ENCODE measurements around the gene PTBP3.
A peak's percentile ranks its signal among the peaks of the same experiment; 100 is the strongest.
"Not testable (repeated sequence)": the region's sequence is repeated elsewhere in the genome, so short reads cannot be mapped to it uniquely, and the experiment has no call there.

The PTBP3 gene

DNA sequence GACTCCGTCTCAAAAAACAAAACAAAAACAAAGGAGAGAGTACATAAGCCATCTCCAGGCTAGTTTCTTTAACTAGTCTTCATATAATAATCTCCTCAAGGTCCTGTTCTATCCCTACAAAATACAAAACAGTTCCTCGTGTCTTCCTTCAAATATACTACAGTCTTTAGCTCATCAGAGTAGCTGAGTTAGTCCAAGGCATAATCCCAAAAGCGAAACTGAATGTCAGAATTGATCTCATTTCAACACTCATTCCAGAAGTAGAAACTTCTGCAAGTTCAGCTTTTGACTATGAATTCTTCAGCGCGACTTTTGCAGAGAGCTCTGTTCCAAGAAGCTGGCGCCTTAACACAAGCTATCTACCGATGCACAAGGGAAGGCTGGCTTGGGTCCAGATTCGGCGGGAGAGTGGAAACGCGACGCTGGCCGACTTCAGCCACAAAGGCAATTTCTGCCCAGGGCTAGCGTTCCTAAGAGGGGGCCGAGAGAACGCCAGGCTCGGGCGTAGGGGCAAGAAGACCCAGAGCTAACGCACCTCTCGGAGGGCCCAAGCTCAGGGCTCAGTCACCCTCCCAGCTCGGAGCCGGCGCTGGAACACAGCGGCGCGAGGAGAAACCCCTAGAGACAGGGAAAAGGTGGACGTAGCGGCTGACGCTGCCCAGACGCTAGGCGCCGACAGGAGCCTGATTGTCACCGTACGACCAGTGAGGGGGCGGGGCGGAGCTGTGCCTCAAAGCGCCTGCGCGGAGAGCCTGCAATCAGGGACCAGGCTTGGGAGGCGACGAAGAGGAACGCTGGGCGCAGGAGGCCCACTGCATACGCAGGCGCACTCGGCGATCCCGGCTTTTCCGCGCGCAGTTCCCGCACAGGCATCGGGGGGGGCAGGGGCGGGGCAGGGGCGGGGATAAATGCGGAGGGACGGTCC, 46.0 kb upstream of the PTBP3 start:
- no peaks in the 10 kb centered on the region for H3K36me3 ChIP-seq (replicated peaks)
- in situ Hi-C loops (cut with HindIII; ENCODE audit: low pct_ligation_motif_present, low sequenced_read_pairs): no loop called here
- DNase-seq: peak; percentile 99
- H3K27me3 ChIP-seq (replicated peaks): no peaks in the 10 kb centered on the region
- TF ChIP-seq, protein P1, sequence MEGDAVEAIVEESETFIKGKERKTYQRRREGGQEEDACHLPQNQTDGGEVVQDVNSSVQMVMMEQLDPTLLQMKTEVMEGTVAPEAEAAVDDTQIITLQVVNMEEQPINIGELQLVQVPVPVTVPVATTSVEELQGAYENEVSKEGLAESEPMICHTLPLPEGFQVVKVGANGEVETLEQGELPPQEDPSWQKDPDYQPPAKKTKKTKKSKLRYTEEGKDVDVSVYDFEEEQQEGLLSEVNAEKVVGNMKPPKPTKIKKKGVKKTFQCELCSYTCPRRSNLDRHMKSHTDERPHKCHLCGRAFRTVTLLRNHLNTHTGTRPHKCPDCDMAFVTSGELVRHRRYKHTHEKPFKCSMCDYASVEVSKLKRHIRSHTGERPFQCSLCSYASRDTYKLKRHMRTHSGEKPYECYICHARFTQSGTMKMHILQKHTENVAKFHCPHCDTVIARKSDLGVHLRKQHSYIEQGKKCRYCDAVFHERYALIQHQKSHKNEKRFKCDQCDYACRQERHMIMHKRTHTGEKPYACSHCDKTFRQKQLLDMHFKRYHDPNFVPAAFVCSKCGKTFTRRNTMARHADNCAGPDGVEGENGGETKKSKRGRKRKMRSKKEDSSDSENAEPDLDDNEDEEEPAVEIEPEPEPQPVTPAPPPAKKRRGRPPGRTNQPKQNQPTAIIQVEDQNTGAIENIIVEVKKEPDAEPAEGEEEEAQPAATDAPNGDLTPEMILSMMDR (IDR thresholded peaks at IDR 0.05; ENCODE audit: low read depth, low read length, missing control alignments): peak; percentile 5
- peak overlapping the region; percentile 89 for H3K4me3 ChIP-seq (ENCODE audit: low read depth, low read length)
- H3K27ac ChIP-seq: peak overlapping the region; percentile 95

DNA sequence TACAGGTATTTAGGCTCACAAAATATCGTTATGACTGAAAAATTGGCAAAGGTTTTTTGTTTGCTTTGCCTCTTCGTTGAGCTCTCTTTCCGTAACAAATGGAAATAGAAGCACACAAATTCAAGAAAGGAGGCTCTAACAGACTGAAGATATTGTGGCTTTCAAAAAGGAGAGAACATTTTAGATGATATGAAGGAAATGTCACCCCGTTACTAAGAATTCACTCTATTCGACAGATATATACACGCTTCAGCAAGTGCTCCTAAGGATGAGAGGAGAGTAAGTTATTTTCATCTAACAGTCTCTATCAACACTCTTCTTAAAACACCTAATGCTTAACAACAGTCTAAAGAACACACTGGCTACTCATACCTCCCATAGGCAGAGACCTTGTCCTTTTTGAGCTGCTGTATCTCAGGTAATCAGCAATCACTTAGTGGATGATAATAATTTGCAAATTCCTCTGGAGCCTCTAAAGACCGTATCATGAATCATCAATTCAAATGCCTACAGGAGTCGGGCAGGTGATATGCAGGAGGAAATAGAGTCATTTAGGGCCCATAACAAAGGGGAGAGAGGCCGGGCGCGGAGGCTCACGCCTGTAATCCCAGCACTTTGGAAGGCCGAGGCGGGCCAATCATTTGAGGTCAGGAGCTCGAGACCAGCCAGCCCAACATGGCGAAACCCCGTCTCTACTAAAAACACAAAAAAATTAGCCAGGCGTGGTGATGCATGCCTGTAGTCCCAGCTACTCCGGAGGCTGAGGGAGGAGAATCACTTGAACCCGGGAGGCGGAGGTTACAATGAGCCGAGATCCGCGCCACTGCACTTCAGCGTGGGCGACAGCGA, 45.1 kb upstream of the PTBP3 start:
- Histone ChIP-seq H3K27ac (peak overlapping the region; percentile 95), H3K27me3 (replicated peaks) (no peaks in the 10 kb centered on the region), H3K4me3 (ENCODE audit: low read depth, low read length) (peak overlapping the region; percentile 89), H3K36me3 (replicated peaks) (no peaks in the 10 kb centered on the region)
- TF ChIP-seq, protein P1 (IDR thresholded peaks at IDR 0.05; ENCODE audit: low read depth, low read length, missing control alignments): no peak
- peak; percentile 27 for DNase-seq
- in situ Hi-C loops (cut with HindIII; ENCODE audit: low pct_ligation_motif_present, low sequenced_read_pairs): no loop called here

DNA sequence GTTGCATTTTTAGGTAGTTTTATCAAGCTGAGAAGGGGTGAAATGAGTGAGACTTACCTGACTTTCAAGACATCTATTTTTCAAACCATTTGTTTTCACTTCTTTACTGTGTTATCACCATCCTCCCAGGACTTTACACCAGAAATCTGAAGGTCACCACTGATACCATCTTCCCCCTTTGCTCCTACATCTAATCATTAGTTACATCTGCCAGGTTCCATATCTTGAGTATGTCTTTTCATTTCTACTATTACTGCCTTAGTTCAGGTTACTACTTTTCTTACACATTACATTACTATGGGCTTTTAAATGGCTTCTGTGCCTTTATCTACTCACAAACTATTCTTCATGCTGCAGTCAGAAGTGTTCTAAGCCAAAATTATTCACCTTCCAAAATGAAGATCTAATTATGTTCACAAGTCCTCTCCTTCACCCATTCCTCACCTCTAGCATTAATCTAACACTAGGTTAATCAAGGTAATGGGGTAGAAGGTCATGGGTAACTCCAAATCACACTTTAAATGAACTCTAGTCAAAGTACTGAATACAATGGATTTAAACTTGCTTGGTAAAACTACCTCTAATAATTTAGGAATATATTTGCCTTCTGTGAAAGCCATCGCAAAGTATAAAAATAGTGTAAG, 44.4 kb upstream of the PTBP3 start:
- DNase-seq: no peak
- TF ChIP-seq, protein P1 (IDR thresholded peaks at IDR 0.05; ENCODE audit: low read depth, low read length, missing control alignments): no peak
- no peak overlapping the region for H3K4me3 ChIP-seq (ENCODE audit: low read depth, low read length)
- in situ Hi-C loops (cut with HindIII; ENCODE audit: low pct_ligation_motif_present, low sequenced_read_pairs): no loop called here
- no peak overlapping the region for H3K27ac ChIP-seq
- no peaks in the 10 kb centered on the region for H3K27me3 ChIP-seq (replicated peaks)
- no peaks in the 10 kb centered on the region for H3K36me3 ChIP-seq (replicated peaks)

DNA sequence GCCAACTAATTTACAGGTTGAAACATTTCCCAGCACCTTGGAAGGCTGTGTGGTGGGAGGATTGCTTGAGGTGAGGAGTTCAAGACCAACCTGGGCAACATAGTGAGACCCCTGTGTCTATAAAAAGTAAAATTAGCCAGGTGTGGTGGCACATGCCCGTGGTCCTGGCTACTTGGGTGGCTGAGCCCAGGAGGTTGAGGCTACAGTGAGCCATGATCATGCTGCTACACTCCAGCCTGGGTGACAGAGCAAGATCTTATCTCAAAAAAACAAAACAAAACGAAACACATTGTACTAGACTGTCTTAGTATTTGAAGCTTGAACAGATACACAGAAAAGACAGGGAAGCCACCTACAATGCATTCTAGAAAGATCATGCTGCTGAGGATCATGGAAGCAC, 43.7 kb upstream of the PTBP3 start:
- H3K4me3 ChIP-seq (ENCODE audit: low read depth, low read length): no peak overlapping the region
- no peaks in the 10 kb centered on the region for H3K27me3 ChIP-seq (replicated peaks)
- H3K27ac ChIP-seq: no peak overlapping the region
- TF ChIP-seq, protein P1 (IDR thresholded peaks at IDR 0.05; ENCODE audit: low read depth, low read length, missing control alignments): no peak
- in situ Hi-C loops (cut with HindIII; ENCODE audit: low pct_ligation_motif_present, low sequenced_read_pairs): no loop called here
- H3K36me3 ChIP-seq (replicated peaks): no peaks in the 10 kb centered on the region
- DNase-seq: no peak

DNA sequence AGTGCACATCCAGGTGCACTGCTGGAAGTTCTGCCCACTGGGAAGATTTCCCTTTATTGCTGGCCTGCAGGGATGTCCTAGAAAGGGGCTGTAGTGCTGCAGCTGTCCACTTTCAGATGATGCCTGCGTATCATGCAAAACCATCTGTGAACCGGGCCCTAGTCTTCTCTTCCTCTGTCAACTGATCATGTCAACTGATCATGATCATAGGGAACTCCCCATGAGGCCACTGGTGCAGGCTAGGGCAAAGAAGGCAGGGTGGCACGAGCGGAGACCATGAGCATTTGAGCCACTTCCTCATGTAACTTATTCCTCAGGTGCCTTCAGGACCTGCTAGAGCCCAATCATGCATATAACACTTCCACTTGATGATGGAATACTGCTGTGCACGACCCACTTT, 41.9 kb upstream of the PTBP3 start:
- Histone ChIP-seq H3K27ac (no peak overlapping the region), H3K4me3 (ENCODE audit: low read depth, low read length) (no peak overlapping the region), H3K27me3 (replicated peaks) (no peaks in the 10 kb centered on the region), H3K36me3 (replicated peaks) (no peaks in the 10 kb centered on the region)
- in situ Hi-C loops (cut with HindIII; ENCODE audit: low pct_ligation_motif_present, low sequenced_read_pairs): no loop called here
- no peak for DNase-seq
- TF ChIP-seq, protein P1 (IDR thresholded peaks at IDR 0.05; ENCODE audit: low read depth, low read length, missing control alignments): no peak

DNA sequence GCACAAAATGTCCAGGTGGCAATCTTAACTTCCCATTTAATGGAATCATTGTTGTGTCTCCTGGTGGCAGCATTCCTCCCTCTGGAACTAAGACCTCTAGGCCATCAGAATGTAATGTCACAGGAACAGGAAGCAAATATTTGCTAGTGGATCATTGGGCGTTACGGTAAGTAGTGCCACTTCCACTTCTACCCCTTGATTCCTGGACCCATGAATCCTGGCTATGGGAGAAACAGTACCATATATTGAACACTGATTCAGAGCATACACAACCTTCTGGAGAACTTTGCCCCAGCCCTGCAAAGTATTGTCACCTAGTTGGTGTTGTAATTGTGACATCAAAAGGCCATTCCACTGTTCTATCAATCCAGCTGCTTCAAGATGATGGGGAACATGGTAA, 40.8 kb upstream of the PTBP3 start:
- H3K36me3 ChIP-seq (replicated peaks); H3K4me3 ChIP-seq (ENCODE audit: low read depth, low read length); H3K27ac ChIP-seq; H3K27me3 ChIP-seq (replicated peaks); DNase-seq: not testable (repeated sequence)
- in situ Hi-C loops (cut with HindIII; ENCODE audit: low pct_ligation_motif_present, low sequenced_read_pairs): loop anchor here (25.0 kb wide), 1 partner anchor 262 kb away; no protein-coding TSS in a partner anchor

DNA sequence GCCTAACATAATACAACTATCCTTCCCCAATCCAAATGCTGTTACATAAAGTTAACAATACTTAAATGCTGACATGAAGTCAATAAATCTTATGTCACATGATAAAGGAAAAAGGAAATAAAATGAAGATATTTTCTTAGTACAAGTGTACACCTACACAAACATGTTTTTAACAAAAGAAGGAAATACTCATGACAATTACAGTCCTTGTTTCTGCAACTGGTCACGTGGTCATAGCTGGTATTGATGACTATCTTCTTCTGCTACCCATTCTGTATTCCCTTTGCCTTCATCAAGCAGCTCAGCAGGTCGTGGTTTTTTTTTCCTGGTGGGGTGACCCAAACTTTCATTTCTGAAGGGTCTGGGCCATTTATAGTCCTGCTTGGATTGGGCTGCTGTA, 40.2 kb upstream of the PTBP3 start:
- in situ Hi-C loops (cut with HindIII; ENCODE audit: low pct_ligation_motif_present, low sequenced_read_pairs): loop anchor here (25.0 kb wide), 1 partner anchor 261 kb away; no protein-coding TSS in a partner anchor
- not testable (repeated sequence) for DNase-seq; H3K4me3 ChIP-seq (ENCODE audit: low read depth, low read length)

More for the DNA sequence above, 40.2 kb upstream of the PTBP3 start:
- H3K27me3 ChIP-seq (replicated peaks); H3K36me3 ChIP-seq (replicated peaks); H3K27ac ChIP-seq: not testable (repeated sequence)
